DLD1 (cell line): ENCODE results near the gene STARD7.

Experiments
- in situ Hi-C: cut with HindIII; loops from 2 replicates; pipeline ENCODE4 v1.10.0; 2017; ENCODE audit warnings: low sequenced_read_pairs

The STARD7 gene

GRCh38 chr2:96201338-96201737, 7.3 kb downstream of the STARD7 start:
- in situ Hi-C loops = no loop called here

GRCh38 chr2:96198921-96199320, 9.7 kb downstream of the STARD7 start:
- in situ Hi-C loops = no loop called here

GRCh38 chr2:96197546-96198255, 10.9 kb downstream of the STARD7 start:
- in situ Hi-C loops = no loop called here

- in situ Hi-C loops = no loop called here
Measured at GRCh38 chr2:96195410-96196066, 13.1 kb downstream of the STARD7 start.

GRCh38 chr2:96191937-96192670, 16.5 kb downstream of the STARD7 start:
- in situ Hi-C loops = no loop called here

- in situ Hi-C loops = no loop called here
Measured at GRCh38 chr2:96188821-96189526, 19.7 kb downstream of the STARD7 start.

- in situ Hi-C loops = no loop called here
Measured at GRCh38 chr2:96186562-96186961, 22.1 kb downstream of the STARD7 start.

- in situ Hi-C loops = no loop called here
Measured at GRCh38 chr2:96185516-96185915, 23.1 kb downstream of the STARD7 start.

- in situ Hi-C loops = no loop called here
Measured at GRCh38 chr2:96184989-96185388, 23.6 kb downstream of the STARD7 start.

- in situ Hi-C loops = no loop called here
Measured at GRCh38 chr2:96184188-96184587, 24.4 kb downstream of the STARD7 start.

- in situ Hi-C loops = no loop called here
Measured at GRCh38 chr2:96181529-96181928, 27.1 kb downstream of the STARD7 start.

- in situ Hi-C loops = no loop called here
Measured at GRCh38 chr2:96180521-96180920, 28.1 kb downstream of the STARD7 start.

GRCh38 chr2:96180002-96180401, 28.6 kb downstream of the STARD7 start:
- in situ Hi-C loops = no loop called here

GRCh38 chr2:96176661-96177060, 32.0 kb downstream of the STARD7 start:
- in situ Hi-C loops = no loop called here

GRCh38 chr2:96175951-96176350, 32.7 kb downstream of the STARD7 start:
- in situ Hi-C loops = no loop called here

- in situ Hi-C loops = no loop called here
Measured at GRCh38 chr2:96174251-96175144, 34.1 kb downstream of the STARD7 start.

- in situ Hi-C loops = no loop called here
Measured at GRCh38 chr2:96171831-96172230, 36.8 kb downstream of the STARD7 start.

GRCh38 chr2:96170626-96171025, 38.0 kb downstream of the STARD7 start:
- in situ Hi-C loops = no loop called here

GRCh38 chr2:96169868-96170507, 38.6 kb downstream of the STARD7 start:
- in situ Hi-C loops = no loop called here
